Measurements from ENCODE around the gene CEMIP. TPM values are rescaled to one million over a fixed set of nuclear protein-coding genes. Genes with fewer than 3 reads are reported as not detected.

The CEMIP gene
- total and polyA plus RNA-seq, 2 of the 8 experiments (the other 6 are each of a cell fraction or from before 2014, with no cell fraction given), result 0.11 to 0.60 TPM

DNA sequence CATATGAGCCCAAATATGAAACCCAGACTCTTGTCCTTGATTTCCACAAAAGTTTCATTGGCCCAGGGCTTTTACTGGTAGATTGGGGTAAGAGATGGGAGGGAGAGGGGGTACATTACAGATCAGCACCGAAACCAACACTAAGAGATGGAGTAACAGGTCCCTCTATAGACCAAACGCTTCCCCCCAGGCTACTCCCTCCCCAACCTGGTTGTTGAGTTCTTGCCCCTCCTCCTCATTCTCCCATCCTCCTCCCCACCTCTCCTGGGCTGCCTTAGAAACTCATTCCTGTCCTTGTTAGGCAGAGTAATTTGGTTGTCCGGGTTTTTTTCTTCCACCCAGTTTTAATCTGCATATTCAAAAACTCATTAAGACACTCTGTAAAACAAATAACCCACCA lies 136.3 kb downstream of the CEMIP start:
- no peaks in the 10 kb centered on the region for H3K23me2 ChIP-seq (ENCODE audit: low read depth, low read length)
- H4K5ac ChIP-seq (ENCODE audit: insufficient read length, low read depth, low read length), result no peak overlapping the region
- H3K18ac ChIP-seq (ENCODE audit: extremely low read depth, low read length), result no peak overlapping the region
- H3K14ac ChIP-seq (ENCODE audit: insufficient read length), result no peak overlapping the region
- WGBS, 2 experiments (ENCODE audit: extremely low coverage in 1 of 2, insufficient coverage in 1 of 2, insufficient read length in 1 of 2, insufficient replicate concordance in 2 of 2, low coverage in 1 of 2, low lambda C conversion rate in 2 of 2, missing lambda C conversion rate in 1 of 2), result 12% methylated on average over 3 of the region's 3 CpGs; no CpG with 5 or more reads in 1 of the 2 experiments
- peaks cover 0 to 3% (median 3%) of the 10 kb centered on the region in 4 experiments; a peak in 4 of 7 replicates for H3K4me1 ChIP-seq (replicated peaks in 1 of 4; ENCODE audit: control insufficient read depth in 3 of 4, insufficient read depth in 4 of 4, low read length in 3 of 4)
- FAIRE-seq (peak; percentile 97), DNase-seq (ENCODE audit: low read depth in 1 of 2, low spot score in 2 of 2) (peak; percentile 56 to 58)
- no peak overlapping the region for H4K8ac ChIP-seq (ENCODE audit: extremely low read depth, insufficient read depth, low read length)
- no peak overlapping the region for H2BK15ac ChIP-seq (ENCODE audit: low read length)
- no peak overlapping the region for H2BK5ac ChIP-seq (ENCODE audit: low read depth, low read length)
- no peak overlapping the region for H3K27ac ChIP-seq (ENCODE audit: low read depth, low read length)
- peaks cover 0 to 2% (median 0%) of the 10 kb centered on the region in 4 experiments; a peak in 2 of 7 replicates for H3K27me3 ChIP-seq (replicated peaks in 1 of 4; ENCODE audit: control insufficient read depth in 3 of 4, extremely low read depth in 1 of 4, insufficient read depth in 3 of 4, low read length in 3 of 4)
- no peak overlapping the region for H2BK120ac ChIP-seq (replicated peaks; ENCODE audit: low read depth, low read length)
- H2BK12ac ChIP-seq (ENCODE audit: low read depth, low read length), result no peak overlapping the region; the same call in 1 of the 2 replicates
- no peak overlapping the region for H3K4me2 ChIP-seq (ENCODE audit: insufficient read depth in 1 of 2, low read depth in 2 of 2, low read length in 2 of 2)
- no peak overlapping the region for H2AK5ac ChIP-seq (ENCODE audit: low read depth, low read length)
- H3K56ac ChIP-seq (replicated peaks; ENCODE audit: insufficient read length, low read depth, low read length), result no peak overlapping the region
- no peaks in the 10 kb centered on the region for H3K79me1 ChIP-seq (ENCODE audit: low read depth, low read length)
- CTCF ChIA-PET (ENCODE audit: partially characterized antibody), result interaction anchor here (0.7 to 2.6 kb wide), 16 partner anchors 23 to 348 kb away, joined by 3 to 23 read pairs (median 4); partner anchors contain the start of gene CEMIP
- no peak overlapping the region for H3K23ac ChIP-seq (ENCODE audit: insufficient read length)
- H3K79me2 ChIP-seq (ENCODE audit: control insufficient read depth in 1 of 2, insufficient read depth in 2 of 2, low read length in 2 of 2), result no peaks in the 10 kb centered on the region
- POLR2A ChIA-PET (ENCODE audit: partially characterized antibody), result interaction anchor here (1.3 kb wide), 1 partner anchor 16 kb away, joined by 3 read pairs; no protein-coding TSS in a partner anchor
- no peaks in the 10 kb centered on the region for H3K36me3 ChIP-seq (ENCODE audit: control insufficient read depth in 2 of 4, insufficient read depth in 4 of 4, low read length in 3 of 4)
- H3K9ac ChIP-seq (replicated peaks in 1 of 4; ENCODE audit: extremely low read depth in 1 of 4, low read depth in 3 of 4, low read length in 3 of 4), result no peak overlapping the region
- H3K4ac ChIP-seq (replicated peaks; ENCODE audit: insufficient read length, low read depth, low read length), result no peak overlapping the region
- H2BK20ac ChIP-seq (ENCODE audit: low read length), result no peak overlapping the region
- no peak overlapping the region for H2AFZ ChIP-seq (ENCODE audit: low read length)
- no peaks in the 10 kb centered on the region for H3K9me3 ChIP-seq (ENCODE audit: insufficient read depth in 2 of 2, low read depth in 1 of 2, low read length in 1 of 2)
- H4K91ac ChIP-seq (replicated peaks; ENCODE audit: insufficient read length, low read length), result no peak overlapping the region
- no peak for TF ChIP-seq KDM4A (IDR thresholded peaks at IDR 0.05; ENCODE audit: low read depth, low read length, severe bottlenecking)
- peak; percentile 78 to 80 for TF ChIP-seq RAD21 (IDR thresholded peaks at IDR 0.05 in 1 of 2, conservative IDR thresholded peaks at IDR 0.05 in 1 of 2; ENCODE audit: low read depth in 2 of 2, low read length in 2 of 2)
- TF ChIP-seq CTCF (IDR thresholded peaks at IDR 0.05; ENCODE audit: control extremely low read depth in 1 of 3, insufficient read depth in 1 of 3, low read depth in 1 of 3, low read length in 3 of 3), result peak; percentile 55 to 76 (median 57); a peak in 3 of 4 replicates
- no peak overlapping the region for H3K4me3 ChIP-seq (ENCODE audit: extremely low read depth in 1 of 4, insufficient read depth in 2 of 4, low read depth in 3 of 4, low read length in 4 of 4)
- H4K20me1 ChIP-seq (replicated peaks in 1 of 2; ENCODE audit: control insufficient read depth in 1 of 2, insufficient read depth in 2 of 2, low read length in 2 of 2), result no peaks in the 10 kb centered on the region
